CD4-positive, alpha-beta T cell treated with Interleukin-15 for 4 hours (primary cell): Measurements from ENCODE around the gene ABCA3.
A peak's percentile ranks its signal among the peaks of the same experiment; 100 is the strongest.
"Not testable (repeated sequence)": the region's sequence is repeated elsewhere in the genome, so short reads cannot be mapped to it uniquely, and the experiment has no call there.

Experiments used
- DNase-seq: peaks from one replicate; pipeline ENCODE4 v3.0.0-alpha.2; 2020; ENCODE audit warnings: low spot score

The ABCA3 gene

DNA sequence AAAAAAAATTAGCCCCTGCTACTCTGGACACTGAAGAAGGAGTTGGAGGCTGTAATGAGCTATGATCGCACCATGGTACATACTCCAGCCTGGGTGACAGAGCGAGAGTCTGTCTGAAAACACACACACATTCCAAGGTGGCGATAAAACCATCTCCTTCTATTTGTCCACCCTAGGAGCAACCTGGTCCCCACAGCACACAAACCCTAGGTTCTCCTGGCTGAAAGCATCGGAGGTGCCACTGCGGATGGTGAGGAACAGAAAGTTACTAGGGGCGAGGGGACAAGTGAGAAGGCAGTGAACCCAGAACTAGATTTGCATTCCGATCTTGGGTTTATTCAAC, 87.8 kb downstream of the ABCA3 start:
- no peak for DNase-seq

DNA sequence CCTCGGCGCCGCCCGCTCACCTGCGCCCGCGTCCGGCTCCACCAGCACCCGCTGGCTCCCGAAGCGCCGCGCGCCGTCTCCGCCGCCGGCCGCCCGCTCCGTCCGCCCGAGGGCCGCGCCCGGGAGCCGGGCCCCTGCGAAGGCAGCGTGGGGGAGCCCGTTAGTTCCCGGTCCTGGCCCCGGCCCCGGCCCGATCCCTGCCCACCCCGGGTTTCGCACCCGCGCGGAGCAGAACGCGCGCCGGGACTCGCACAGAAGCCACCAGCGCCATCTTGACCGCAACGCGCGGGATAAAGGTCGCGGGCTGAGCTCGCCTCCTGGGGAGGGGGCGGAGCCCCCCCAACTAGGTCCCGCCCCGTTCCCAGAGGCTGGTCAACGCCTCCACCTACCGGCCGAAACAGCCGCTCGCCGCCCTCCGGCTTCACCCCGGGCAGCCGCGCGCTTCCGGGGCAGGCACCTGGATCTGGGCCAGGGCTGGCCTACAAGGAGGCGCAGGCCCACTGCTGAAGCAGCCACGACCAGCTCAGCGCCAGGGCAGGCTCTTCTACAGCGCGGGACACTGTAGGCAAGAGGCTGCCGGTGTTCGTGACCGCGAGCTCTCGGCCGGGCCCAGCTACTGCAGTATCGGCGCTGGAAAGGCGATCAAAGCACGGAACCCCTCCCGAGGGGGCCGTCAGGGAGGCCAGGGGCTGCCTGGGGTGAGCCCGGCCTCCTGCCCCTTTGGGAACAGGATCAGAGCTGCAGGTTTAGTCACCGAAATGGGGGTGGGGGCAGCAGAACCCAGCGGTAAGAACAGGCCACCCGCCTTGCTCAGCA, 89.0 kb downstream of the ABCA3 start, which contains the start of gene ECI1:
TSS of gene ECI1 (minus strand) at position 292 of the 816 bp plus-strand sequence. CDS start at position 271, 21 bp downstream.
- DNase-seq, result peak; percentile 85

- DNase-seq, result peak; percentile 39
Observed at GRCh38 chr16:2250652-2251295, 89.8 kb downstream of the ABCA3 start.

DNA sequence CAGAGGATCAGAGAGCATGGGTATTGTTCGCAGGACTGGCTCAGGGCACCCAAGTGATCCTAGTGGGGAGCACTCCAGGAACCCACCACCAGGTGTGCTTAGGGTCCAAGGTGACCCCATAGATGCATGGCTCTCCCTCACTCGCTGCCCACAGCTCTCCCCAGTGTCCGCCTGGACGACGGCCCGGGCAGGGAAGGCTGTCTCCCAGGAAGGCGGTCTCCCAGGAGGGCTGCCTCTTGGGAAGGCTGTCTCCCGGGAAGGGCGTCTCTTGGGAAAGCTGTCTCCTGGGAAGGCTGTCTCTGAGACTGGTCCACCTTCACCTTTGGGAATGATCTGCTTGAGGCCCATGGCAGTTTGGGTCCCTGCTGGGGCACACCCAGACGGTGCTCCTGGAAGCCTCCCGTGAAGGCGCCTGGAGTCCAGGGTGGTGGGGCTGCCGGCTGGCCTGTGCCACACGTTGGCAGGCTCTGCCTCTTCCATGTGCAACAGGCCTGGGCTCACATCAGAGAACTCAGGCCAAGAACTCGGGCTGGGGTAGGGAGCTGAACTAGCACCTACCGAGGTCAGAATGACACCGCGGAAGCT, 94.1 kb downstream of the ABCA3 start:
- DNase-seq, result no peak

GRCh38 chr16:2244926-2245795, 95.4 kb downstream of the ABCA3 start:
- no peak for DNase-seq

GRCh38 chr16:2244301-2244700, 96.2 kb downstream of the ABCA3 start:
- no peak for DNase-seq

- DNase-seq, result no peak
Observed at GRCh38 chr16:2243781-2244180, 96.7 kb downstream of the ABCA3 start.

DNA sequence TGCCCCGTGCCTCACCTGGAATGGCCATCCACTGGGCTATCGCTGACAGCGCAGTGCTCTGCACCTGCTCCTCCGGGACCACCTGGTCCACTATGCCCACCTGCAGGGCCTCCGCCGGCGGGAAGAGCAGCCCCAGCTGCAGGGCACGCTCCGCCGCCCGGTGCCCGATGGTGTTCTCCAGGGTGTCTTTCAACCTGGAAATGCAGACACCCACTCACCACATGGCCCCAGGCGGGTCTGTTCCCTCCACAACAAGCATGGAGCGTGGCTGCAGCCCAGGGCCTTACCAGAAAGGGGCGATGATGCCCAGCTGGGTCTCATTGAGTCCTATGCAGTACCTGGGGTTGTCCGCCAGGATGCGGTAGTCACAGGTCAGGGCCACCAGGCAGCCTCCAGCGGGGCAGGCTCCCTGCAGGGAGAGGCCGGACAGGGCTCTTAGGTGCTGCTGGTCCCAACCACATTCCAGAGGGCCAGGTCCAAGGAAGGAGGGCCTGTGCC, 97.4 kb downstream of the ABCA3 start:
- DNase-seq, result no peak

GRCh38 chr16:2242598-2242997, 97.9 kb downstream of the ABCA3 start:
- no peak for DNase-seq

DNA sequence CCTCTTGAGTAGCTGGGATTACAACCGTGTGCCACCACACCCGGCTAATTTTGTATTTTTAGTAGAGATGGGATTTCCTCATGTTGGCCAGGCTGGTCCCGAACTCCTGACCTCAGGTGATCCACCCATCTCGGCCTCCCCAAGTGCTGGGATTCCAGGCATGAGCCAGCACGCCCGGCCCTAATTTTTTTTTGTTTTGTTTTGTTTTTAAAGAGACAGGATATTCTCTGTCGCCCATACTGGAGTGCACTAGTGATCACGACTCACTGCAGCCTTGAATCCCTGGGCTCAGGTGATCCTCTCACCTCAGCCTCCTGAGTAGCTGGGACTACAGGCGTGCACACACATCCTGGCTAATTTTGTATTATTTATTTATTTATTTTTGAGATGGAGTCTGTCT, 100.2 kb downstream of the ABCA3 start:
- DNase-seq, result not testable (repeated sequence)

DNA sequence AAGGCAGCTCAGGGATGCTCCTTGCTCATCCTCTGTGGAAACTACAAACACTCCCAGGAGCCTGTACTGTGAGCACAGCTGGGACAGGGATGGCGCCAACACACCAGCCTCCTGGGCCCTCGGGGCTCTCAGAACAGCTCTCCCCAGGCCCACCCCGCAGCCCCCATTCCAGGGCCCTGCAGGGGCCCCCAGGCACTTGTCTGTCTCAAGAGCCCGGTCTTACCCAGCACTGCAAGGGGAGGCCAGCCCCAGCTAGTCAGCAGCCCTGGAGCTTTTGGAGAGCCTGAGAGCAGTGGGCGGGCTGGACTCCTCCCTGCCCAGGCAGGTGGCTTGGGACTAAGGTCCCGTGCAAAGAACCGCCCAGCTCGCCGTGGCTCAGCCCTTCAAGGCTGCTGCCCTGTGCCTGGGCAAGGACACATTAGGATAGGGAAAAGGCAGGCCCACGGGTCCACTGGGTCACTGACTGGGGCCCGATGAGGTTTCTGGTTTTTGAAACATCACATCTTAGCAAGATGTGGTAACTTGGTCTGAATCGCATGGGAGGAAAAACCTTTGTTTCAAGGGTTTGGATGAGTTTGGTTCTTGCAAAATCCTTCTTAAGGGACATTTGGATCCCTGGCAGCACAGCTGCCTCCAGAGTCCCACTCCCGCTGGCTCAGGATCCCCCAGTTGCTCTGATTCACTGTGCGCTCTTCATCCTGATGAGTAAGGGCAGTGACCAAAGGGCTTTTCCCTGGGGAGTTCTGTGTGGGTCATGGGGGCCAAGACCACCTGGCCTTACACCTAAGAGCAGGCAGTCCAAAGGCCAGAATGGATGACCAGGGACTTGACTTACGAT, 101.5 kb downstream of the ABCA3 start:
- DNase-seq, result no peak

DNA sequence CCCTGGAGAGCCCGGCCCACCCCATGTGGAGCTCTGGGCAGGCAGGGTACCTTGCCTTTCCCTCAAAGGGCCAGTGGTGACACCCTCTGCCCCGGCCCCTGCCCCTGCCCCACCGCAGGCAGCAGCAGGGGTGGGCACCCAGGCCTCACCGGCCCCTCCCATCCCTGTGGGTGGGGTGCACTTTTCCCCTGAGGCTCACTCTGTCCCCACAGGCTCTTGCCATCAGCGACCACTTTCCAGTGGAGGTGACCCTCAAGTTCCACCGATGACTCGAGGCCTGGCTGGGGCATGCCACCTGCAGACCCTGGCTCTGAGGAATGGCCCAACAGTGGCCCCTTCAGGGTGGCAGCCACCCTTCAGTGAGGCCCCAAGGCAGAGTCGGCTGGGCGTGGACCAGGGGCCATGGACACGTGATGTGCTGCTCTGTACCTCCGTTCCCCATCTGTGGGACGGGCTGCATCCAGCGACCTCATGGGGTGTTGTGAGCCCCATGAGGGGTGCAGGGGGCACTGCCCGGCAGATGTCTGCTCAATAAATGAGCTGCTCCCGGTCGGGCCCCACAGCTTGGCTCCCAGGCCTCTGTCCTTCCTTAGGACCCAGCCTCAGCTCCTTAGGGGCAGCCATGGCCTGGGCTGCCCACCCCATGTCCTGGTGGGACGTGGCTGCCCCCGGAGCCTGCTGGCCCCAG, 102.2 kb downstream of the ABCA3 start:
- DNase-seq, result no peak

- no peak for DNase-seq
Observed at GRCh38 chr16:2237493-2238149, 102.9 kb downstream of the ABCA3 start.

DNA sequence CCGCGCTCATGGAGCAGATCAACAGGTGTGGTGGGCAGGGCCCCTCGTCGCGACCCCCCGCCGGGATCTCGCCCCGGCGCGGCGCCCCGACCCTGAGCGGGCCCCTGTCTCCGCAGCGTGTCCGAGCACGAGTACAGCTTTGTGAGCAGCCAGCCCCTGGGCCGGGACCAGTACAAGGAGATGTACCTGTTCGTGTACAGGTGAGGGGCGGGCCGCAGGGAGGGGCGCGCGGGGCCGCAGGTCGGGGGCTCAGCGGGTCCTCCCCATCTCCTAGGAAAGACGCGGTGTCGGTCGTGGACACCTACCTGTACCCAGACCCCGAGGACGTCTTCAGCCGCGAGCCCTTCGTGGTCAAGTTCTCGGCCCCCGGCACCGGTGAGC, 103.4 kb downstream of the ABCA3 start:
- DNase-seq, result no peak

GRCh38 chr16:2236337-2237101, 104.0 kb downstream of the ABCA3 start, which contains the start of gene DNASE1L2:
TSS of gene DNASE1L2 (plus strand) at chr16:2236444. CDS start at chr16:2236817, 373 bp downstream.
- DNase-seq, result no peak

DNA sequence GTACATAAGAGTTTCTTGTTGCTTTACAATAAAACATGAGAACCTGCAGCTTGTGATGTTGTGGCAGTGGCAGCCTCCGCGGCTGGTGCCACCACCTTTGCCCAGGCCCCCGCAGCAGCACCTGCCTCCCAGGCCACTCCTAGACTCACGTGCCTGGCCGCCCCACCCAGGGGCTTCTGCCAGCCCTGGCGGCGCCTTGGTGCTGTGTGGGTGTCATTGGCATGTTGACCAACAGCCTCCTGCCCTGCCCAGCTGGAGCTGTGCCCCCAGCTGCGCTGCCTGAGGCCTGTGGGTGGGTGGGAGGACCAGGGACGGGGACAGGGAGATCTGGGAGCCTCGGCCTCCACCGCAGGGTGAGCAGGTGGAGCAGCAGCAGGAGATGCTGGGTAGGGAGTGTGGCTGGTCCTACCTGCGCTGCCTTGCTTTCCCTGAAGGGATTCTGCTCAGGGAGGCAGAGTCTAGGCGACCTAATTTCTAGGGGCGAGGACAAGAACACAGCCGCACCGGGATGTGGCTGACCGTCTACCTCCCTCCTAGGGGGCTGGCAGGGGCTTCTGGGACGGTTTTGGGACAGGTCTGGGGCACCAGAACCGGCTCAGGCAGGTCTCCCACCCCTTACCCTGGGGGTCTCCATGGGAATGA, 104.7 kb downstream of the ABCA3 start:
- no peak for DNase-seq

- no peak for DNase-seq
Observed at GRCh38 chr16:2235234-2235651, 105.3 kb downstream of the ABCA3 start.

DNA sequence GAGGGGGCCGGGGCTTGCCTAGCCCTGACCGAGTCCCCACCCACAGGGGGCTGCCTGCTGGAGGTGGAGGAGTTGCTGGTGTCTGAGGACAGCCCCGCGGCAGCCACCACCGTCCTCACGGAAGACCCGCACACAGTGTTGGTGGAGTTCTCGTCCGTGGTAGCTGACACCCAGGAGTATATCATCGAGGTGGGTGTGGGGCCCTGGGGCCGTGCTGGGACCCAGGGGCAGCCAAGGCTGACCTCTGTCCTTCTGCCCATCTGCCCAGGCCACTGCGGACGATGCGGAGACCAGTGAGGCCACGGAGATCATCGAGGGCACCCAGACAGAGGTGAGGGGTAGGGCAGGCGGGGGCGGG, 105.7 kb downstream of the ABCA3 start:
- DNase-seq, result no peak
